AG04450 (cell line): ENCODE data around the gene FBXO5. TPM values are rescaled to one million over a fixed set of nuclear protein-coding genes. Genes with fewer than 3 reads are reported as not detected.
"Not testable (repeated sequence)": the region's sequence is repeated elsewhere in the genome, so short reads cannot be mapped to it uniquely, and the experiment has no call there.

Source experiments
- CTCF ChIA-PET: fragments of 300-600, 350-600 bp; formaldehyde crosslinking; extraction: SDS; loops from one replicate; lab custom pipeline; 2022; ENCODE audit warnings: antibody characterized with exemption, inconsistent platforms; lab: Charles Lee
- POLR2A ChIA-PET: fragments of 350-600 bp; formaldehyde crosslinking; extraction: SDS; loops from one replicate; lab custom pipeline; 2021; ENCODE audit warnings: antibody characterized with exemption, inconsistent platforms; lab: Yijun Ruan, JAX
- DNase-seq: peaks from one replicate; pipeline ENCODE4 v3.0.0-alpha.2; 2011; ENCODE audit warnings: low read depth, low spot score
- H3K27ac ChIP-seq: one replicate; pipeline ENCODE4 v1.5.1; 2012; ENCODE audit warnings: low read depth, low read length, control low read depth
- H3K27me3 ChIP-seq: one replicate; pipeline ENCODE4 v1.6.0; 2012; ENCODE audit warnings: low read length; ENCODE audit not compliant: control insufficient read depth, insufficient read depth
- H3K4me3 ChIP-seq: 2 replicates; pipeline ENCODE4 v1.5.1; 2011; ENCODE audit warnings: mild to moderate bottlenecking, low read depth, low read length, control low read depth
- H3K9me3 ChIP-seq: 2 replicates; pipeline ENCODE4 v1.5.1; 2012; ENCODE audit warnings: low read length; ENCODE audit not compliant: control insufficient read depth, insufficient read depth
- polyA plus RNA-seq: library from polyadenylated mRNA; depleted of rRNA; stranded (reverse); fragments of >200 nt; gene quantifications from 2 replicates; pipeline ENCODE4 v1.2.3, GENCODE V29; 2011
- TF ChIP-seq, protein P1 (sequence below): IDR thresholded peaks from 2 replicates; pipeline ENCODE4 v1.5.1; 2011; ENCODE audit warnings: low read depth, low read length, control low read depth, inconsistent platforms

FBXO5 gene
- polyA plus RNA-seq, 1 experiment, result 13.1 TPM

DNA sequence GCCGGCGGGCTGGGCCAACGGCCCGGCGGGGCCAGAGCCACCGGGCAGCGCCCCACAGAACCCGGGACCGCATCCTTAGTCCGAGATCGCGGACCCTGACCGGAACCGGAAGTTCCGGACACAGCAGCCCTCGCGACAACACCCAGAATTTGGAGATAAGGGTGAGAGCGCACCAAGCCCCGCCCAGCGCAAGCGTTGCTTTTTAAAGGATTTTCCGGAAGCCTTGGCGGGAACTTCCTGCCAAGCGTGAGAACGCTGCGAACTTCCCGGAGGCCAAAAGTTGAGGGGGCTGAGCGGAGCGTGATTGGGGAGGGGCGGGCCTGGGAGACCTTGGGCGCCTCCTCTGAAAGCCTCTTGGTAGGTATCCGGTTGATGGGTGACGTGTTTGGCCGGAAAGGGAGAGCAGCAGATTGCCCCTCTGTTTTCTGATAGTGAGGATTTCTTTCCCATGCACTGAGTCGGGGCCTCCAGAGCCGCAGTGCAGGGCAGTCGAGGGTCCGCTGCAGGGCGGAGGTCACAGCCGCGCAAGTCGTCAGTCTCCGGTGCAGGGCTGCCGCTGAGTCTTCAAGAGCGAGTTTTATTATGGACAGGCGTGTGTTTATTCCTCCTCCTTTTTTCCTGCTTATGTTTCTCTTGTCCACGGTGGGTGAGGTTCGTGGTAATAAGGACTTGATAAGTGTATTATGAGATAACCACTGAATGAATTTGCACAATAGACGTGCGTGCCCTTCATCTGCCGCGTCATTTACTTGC lies 19.9 kb upstream of the FBXO5 start, which contains the start of gene MTRF1L:
TSS of gene MTRF1L (minus strand) at position 97 of the 753 bp plus-strand sequence. CDS start at position 73, 24 bp downstream.
- DNase-seq, result peak; percentile 91
- Histone ChIP-seq H3K27me3 (no peaks in the 10 kb centered on the region), H3K4me3 (peak within 1 kb of the TSS; percentile 73), H3K9me3 (no peaks in the 10 kb centered on the region), H3K27ac (peak within 1 kb of the TSS; percentile 80)
- CTCF ChIA-PET, result no interaction called here
- TF ChIP-seq, protein P1, sequence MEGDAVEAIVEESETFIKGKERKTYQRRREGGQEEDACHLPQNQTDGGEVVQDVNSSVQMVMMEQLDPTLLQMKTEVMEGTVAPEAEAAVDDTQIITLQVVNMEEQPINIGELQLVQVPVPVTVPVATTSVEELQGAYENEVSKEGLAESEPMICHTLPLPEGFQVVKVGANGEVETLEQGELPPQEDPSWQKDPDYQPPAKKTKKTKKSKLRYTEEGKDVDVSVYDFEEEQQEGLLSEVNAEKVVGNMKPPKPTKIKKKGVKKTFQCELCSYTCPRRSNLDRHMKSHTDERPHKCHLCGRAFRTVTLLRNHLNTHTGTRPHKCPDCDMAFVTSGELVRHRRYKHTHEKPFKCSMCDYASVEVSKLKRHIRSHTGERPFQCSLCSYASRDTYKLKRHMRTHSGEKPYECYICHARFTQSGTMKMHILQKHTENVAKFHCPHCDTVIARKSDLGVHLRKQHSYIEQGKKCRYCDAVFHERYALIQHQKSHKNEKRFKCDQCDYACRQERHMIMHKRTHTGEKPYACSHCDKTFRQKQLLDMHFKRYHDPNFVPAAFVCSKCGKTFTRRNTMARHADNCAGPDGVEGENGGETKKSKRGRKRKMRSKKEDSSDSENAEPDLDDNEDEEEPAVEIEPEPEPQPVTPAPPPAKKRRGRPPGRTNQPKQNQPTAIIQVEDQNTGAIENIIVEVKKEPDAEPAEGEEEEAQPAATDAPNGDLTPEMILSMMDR, result no peak
- POLR2A ChIA-PET, result no interaction called here

DNA sequence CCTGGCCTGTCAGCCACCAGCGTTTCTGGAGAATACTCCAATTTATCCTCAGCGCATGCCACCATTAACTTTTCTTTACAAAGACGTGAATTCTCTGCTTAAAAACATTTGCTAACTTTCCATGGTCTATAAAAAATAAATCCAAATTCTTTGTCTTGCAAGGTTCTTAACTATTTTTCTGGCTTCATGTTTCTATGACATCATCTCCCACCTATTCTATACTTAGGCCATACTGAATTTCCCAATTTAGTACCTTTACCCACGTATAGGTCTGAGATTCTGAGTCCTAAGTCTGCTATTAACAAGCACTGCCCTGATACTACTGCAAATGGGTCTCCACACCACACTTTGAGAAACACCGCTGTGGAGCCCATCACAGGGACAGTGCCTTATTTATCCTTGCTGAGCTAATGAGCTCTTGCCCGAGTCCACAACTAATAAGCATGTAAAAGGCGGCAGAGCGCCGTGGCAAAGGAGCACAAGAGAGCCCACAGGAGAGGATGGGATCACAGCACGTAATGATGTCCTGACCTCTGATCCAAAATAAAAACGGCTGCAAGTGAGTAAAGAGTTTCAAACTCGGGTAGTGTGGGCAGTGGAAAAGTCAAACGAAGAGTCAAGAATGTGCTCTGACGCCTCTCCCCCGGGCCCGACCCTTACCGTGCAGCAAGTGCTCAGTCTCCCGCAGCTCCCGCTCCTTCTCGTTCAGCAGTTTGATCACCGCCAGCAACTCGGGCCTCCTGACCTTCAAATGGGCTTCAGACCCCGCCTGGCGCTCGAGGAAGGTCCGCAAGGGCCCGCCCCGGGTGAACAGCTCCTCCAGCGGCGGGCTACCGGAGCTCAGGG lies 19.1 kb upstream of the FBXO5 start:
- peak overlapping the region; percentile 73 for H3K4me3 ChIP-seq
- no peaks in the 10 kb centered on the region for H3K27me3 ChIP-seq
- H3K9me3 ChIP-seq, result no peaks in the 10 kb centered on the region
- ChIA-PET POLR2A (no interaction called here), CTCF (interaction anchor here (0.7 kb wide), 1 partner anchor 27 kb away, joined by 5 read pairs; no protein-coding TSS in a partner anchor)
- peak overlapping the region; percentile 49 for H3K27ac ChIP-seq
- DNase-seq, result no peak
- TF ChIP-seq, protein P1, result no peak

DNA sequence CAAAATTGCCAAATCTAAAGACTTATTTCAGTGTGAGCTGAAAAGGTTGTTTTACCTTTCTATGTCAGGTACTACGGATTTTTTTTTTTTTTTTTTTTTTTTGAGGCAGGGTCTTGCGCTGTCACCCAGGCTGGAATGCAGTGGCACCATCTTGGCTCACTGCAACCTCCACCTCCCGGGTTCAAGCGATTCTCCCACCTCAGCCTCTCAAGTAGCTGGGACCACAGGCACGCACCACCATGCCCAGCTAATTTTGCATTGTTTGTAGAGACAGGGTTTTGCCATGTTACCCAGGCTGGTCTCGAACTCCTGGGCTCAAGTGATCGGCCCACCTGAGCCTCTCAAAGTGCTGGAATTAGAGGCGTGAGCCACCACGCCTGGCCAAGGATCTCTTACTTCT lies 17.9 kb upstream of the FBXO5 start:
- peak overlapping the region; percentile 73 for H3K4me3 ChIP-seq
- CTCF ChIA-PET, result interaction anchor here (0.7 kb wide), 1 partner anchor 952 kb away, joined by 3 read pairs; no protein-coding TSS in a partner anchor
- DNase-seq, H3K27ac ChIP-seq, H3K9me3 ChIP-seq, POLR2A ChIA-PET, H3K27me3 ChIP-seq: not testable (repeated sequence)

DNA sequence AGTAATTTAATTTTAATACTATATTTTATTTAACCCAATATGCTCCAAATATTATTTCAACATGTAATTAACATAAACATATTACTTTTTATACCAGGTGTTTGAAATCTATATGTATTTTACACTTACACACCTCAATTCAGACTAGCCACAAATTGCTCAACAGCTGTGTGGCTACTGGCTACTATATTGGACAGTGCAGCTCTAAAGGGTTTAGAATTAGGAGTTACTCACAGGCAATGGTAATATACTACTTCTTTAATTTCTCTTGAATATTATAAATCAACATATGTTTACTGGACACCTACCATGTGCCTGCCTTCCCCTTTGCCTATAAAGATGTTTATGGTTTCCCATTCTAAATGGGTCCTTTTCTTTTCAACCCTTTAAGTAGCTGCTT lies 17.4 kb upstream of the FBXO5 start:
- DNase-seq, result no peak
- ChIA-PET CTCF (no interaction called here), POLR2A (no interaction called here)
- Histone ChIP-seq H3K9me3 (no peaks in the 10 kb centered on the region), H3K27me3 (no peaks in the 10 kb centered on the region), H3K4me3 (peak overlapping the region; percentile 8; the same call in 1 of the 2 replicates), H3K27ac (no peak overlapping the region)
- TF ChIP-seq, protein P1, result no peak

DNA sequence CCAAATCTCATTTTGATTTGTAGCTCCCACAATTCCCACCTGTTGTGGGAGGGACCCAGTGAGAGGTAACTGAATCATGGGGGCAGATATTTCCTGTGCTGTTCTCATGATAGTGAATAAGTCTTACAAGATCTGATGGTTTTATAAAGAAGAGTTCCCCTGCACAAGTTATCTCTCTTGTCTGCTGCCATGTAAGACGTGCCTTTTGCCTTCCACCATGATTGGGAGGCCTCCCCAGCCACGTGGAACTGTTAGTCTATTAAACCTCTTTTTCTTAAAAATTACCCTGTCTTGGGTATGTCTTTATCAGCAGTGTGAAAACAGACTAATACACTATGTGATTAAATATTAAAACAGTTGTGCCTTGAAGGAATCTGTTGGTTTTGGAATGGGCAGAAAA lies 16.7 kb upstream of the FBXO5 start:
- not testable (repeated sequence) for H3K4me3 ChIP-seq

More for the DNA sequence above, 16.7 kb upstream of the FBXO5 start:
- H3K27ac ChIP-seq, CTCF ChIA-PET, DNase-seq, H3K27me3 ChIP-seq, POLR2A ChIA-PET, H3K9me3 ChIP-seq: not testable (repeated sequence)
